Measurements from ENCODE around the gene CYFIP2.

DNA sequence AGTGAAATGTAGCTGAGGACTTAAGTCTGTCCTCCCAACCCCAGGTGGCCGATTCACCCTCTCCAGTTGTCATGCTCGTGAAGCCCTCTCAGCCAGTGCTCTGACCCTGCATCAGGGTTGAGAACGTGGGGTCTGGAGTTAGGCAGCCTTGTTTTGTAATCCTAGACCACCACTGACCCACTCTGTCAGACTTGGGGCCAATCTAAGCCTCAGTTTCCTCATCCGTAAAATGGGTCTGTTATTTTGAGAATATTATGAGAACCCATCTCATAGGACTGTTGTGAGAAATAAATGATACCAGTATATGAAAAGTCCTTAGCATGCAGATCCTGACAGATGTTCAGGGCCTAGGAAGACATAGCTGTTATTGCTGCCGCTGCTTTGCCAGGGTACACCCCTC lies 37.1 kb downstream of the CYFIP2 start:
- no peak for TF ChIP-seq YY1 (IDR thresholded peaks at IDR 0.05; ENCODE audit: extremely low read depth, insufficient replicate concordance, low read depth, low read length)
- TF ChIP-seq, protein P1, sequence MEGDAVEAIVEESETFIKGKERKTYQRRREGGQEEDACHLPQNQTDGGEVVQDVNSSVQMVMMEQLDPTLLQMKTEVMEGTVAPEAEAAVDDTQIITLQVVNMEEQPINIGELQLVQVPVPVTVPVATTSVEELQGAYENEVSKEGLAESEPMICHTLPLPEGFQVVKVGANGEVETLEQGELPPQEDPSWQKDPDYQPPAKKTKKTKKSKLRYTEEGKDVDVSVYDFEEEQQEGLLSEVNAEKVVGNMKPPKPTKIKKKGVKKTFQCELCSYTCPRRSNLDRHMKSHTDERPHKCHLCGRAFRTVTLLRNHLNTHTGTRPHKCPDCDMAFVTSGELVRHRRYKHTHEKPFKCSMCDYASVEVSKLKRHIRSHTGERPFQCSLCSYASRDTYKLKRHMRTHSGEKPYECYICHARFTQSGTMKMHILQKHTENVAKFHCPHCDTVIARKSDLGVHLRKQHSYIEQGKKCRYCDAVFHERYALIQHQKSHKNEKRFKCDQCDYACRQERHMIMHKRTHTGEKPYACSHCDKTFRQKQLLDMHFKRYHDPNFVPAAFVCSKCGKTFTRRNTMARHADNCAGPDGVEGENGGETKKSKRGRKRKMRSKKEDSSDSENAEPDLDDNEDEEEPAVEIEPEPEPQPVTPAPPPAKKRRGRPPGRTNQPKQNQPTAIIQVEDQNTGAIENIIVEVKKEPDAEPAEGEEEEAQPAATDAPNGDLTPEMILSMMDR (IDR thresholded peaks at IDR 0.05 in 2 of 3, conservative IDR thresholded peaks at IDR 0.05 in 1 of 3; ENCODE audit: borderline replicate concordance in 1 of 3, insufficient read depth in 1 of 3, low read depth in 2 of 3, low read length in 2 of 3), result no peak
- TF ChIP-seq EZH2phosphoT487 (IDR thresholded peaks at IDR 0.05; ENCODE audit: borderline replicate concordance), result no peak
- no peak for TF ChIP-seq CEBPB (IDR thresholded peaks at IDR 0.05; ENCODE audit: low read depth)
- TF ChIP-seq POLR2A (IDR thresholded peaks at IDR 0.05; ENCODE audit: borderline replicate concordance, extremely low read depth, insufficient read depth, insufficient read length), result no peak
- no peak for TF ChIP-seq SIN3A (IDR thresholded peaks at IDR 0.05; ENCODE audit: low read depth)
- no peak for TF ChIP-seq RAD21 (IDR thresholded peaks at IDR 0.05; ENCODE audit: low read depth)
- no peak for TF ChIP-seq SP1 (IDR thresholded peaks at IDR 0.05; ENCODE audit: low read depth)
- TF ChIP-seq, protein P2, sequence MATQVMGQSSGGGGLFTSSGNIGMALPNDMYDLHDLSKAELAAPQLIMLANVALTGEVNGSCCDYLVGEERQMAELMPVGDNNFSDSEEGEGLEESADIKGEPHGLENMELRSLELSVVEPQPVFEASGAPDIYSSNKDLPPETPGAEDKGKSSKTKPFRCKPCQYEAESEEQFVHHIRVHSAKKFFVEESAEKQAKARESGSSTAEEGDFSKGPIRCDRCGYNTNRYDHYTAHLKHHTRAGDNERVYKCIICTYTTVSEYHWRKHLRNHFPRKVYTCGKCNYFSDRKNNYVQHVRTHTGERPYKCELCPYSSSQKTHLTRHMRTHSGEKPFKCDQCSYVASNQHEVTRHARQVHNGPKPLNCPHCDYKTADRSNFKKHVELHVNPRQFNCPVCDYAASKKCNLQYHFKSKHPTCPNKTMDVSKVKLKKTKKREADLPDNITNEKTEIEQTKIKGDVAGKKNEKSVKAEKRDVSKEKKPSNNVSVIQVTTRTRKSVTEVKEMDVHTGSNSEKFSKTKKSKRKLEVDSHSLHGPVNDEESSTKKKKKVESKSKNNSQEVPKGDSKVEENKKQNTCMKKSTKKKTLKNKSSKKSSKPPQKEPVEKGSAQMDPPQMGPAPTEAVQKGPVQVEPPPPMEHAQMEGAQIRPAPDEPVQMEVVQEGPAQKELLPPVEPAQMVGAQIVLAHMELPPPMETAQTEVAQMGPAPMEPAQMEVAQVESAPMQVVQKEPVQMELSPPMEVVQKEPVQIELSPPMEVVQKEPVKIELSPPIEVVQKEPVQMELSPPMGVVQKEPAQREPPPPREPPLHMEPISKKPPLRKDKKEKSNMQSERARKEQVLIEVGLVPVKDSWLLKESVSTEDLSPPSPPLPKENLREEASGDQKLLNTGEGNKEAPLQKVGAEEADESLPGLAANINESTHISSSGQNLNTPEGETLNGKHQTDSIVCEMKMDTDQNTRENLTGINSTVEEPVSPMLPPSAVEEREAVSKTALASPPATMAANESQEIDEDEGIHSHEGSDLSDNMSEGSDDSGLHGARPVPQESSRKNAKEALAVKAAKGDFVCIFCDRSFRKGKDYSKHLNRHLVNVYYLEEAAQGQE (IDR thresholded peaks at IDR 0.05; ENCODE audit: low read depth), result no peak
- TF ChIP-seq ZFX (IDR thresholded peaks at IDR 0.05), result no peak
- TF ChIP-seq EZH2 (IDR thresholded peaks at IDR 0.05), result no peak
- no peak for TF ChIP-seq POLR2AphosphoS5 (IDR thresholded peaks at IDR 0.05; ENCODE audit: low read depth, low read length)

Measured in HCT116 (cell line).